Spleen (tissue), 11 donors: Measurements from ENCODE around the gene TOMM5. TPM values are rescaled to one million over a fixed set of nuclear protein-coding genes. Genes with fewer than 3 reads are reported as not detected.
A peak's percentile ranks its signal among the peaks of the same experiment; 100 is the strongest.

Source experiments
- DNase-seq: peaks from one replicate; pipeline ENCODE4 v3.0.0-alpha.2; 2020
- H3K27ac ChIP-seq, 8 donors: fragments of 200-600 bp; sonication (generic) in 7 of 8; 1 replicate in 4 of 8; 2 replicates in 4 of 8; pipeline versions ENCODE4 v1.5.0 to v1.8.0; 2016 to 2021; ENCODE audit warnings: inconsistent platforms in 4 of 8, mild to moderate bottlenecking in 4 of 8, moderate library complexity in 1 of 8
- H3K27me3 ChIP-seq, 7 donors: fragments of 200-600 bp; sonication (generic) in 6 of 7; replicated peaks in 1 of 7; 1 replicate in 4 of 7; 2 replicates in 3 of 7; pipeline versions ENCODE4 v1.5.0 to v1.8.0; 2016 to 2021; ENCODE audit warnings: inconsistent platforms in 3 of 7, mild to moderate bottlenecking in 1 of 7
- H3K36me3 ChIP-seq, 6 donors: fragments of 200-600 bp; sonication (generic) in 5 of 6; 1 replicate in 4 of 6; 2 replicates in 2 of 6; pipeline versions ENCODE4 v1.5.0 to v1.8.0; 2016 to 2021; ENCODE audit warnings: inconsistent platforms in 2 of 6
- H3K4me1 ChIP-seq, 6 donors: fragments of 200-600 bp; sonication (generic) in 5 of 6; 1 replicate in 3 of 6; 2 replicates in 3 of 6; pipeline versions ENCODE4 v1.5.0 to v1.8.0; 2016 to 2021; ENCODE audit warnings: inconsistent platforms in 3 of 6
- H3K4me3 ChIP-seq, 8 donors: fragments of 200-600 bp; sonication (generic) in 7 of 8; 1 replicate in 4 of 8; 2 replicates in 4 of 8; pipeline versions ENCODE4 v1.5.0 to v1.8.0; 2016 to 2021; ENCODE audit warnings: inconsistent platforms in 4 of 8, mild to moderate bottlenecking in 4 of 8, moderate library complexity in 2 of 8
- H3K9me3 ChIP-seq, 8 donors: fragments of 200-600 bp; sonication (generic) in 7 of 8; 1 replicate in 4 of 8; 2 replicates in 4 of 8; pipeline versions ENCODE4 v1.5.0 to v1.8.0; 2016 to 2021; ENCODE audit warnings: inconsistent platforms in 4 of 8
- POLR2A ChIP-seq, 3 donors: fragments of 450-650 bp; IDR thresholded peaks; one replicate each; pipeline ENCODE4 v1.5.1; 2017; ENCODE audit warnings: antibody characterized with exemption in 3 of 3, mild to moderate bottlenecking in 1 of 3
- POLR2AphosphoS5 ChIP-seq, 3 donors: sonication (generic); formaldehyde crosslinking; IDR thresholded peaks; one replicate each; pipeline ENCODE4 v1.5.1; 2017; ENCODE audit warnings: antibody characterized with exemption in 3 of 3
- WGBS, 5 donors: extraction: QIAGEN DNeasy Blood & Tissue Kit in 3 of 5; methylation state at CpG; one replicate each; pipeline versions ENCODE4 v1.1.5 to v1.1.7; 2013 to 2018; 5-methylcytosine and 5-hydroxymethylcytosine counted together
- intact Hi-C: fragments of 100-400 bp; cut with DNase I; formaldehyde crosslinking; loops from one replicate; pipeline ENCODE4 v1.15.0; 2023; ENCODE audit warnings: low total_unique reads
- polyA plus RNA-seq, 3 donors: library from polyadenylated mRNA; stranded (reverse); fragments of 200-250 nt; gene quantifications; one replicate each; pipeline ENCODE4 v1.2.1, GENCODE V29; 2013
- total RNA-seq, 7 donors: library from RNA; depleted of rRNA in 3 of 7; stranded (reverse); fragments of >200 nt in 3 of 7; fragmentation: NEBNext Ultra II Directional in 4 of 7; extraction: Animal tissue kit (Norgen Biotek cat#: 25700) in 4 of 7; gene quantifications; one replicate each; pipeline versions ENCODE4 v1.1.0 to v1.2.1, GENCODE V29; 2016 to 2021
- TF ChIP-seq, protein P1 (sequence below), 11 experiments: fragments of 200-600 bp in 7 of 11; fragments of 450-650 bp in 4 of 11; sonication (generic) in 4 of 11; IDR thresholded peaks in 8 of 11; conservative IDR thresholded peaks in 3 of 11; 1 replicate in 7 of 11; 2 replicates in 4 of 11; pipeline versions ENCODE4 v1.4.0 to v1.8.0; 2016 to 2021; ENCODE audit warnings: antibody characterized with exemption in 11 of 11, inconsistent platforms in 4 of 11, mild to moderate bottlenecking in 1 of 11
- donor health status: healthy with polysubstance abuse.
- donor health status: DM: no; HTN: no; CAD: no; lungs with moderate emphysema.
- donor health status: DM: no; HTN: no; CAD: no.
- donor health status: Bipolar disorder and iron deficiency.
- donor health status: healthy.
- donor health status: DM: no; HTN: no; CAD: no.
- donor health status: DM: yes; HTN: yes; CAD: no.

TOMM5 gene
- total and polyA plus RNA-seq, 10 donors: 54.1 to 155 (median 72.8) TPM

- Histone ChIP-seq H3K36me3 (no peaks in the 10 kb centered on the region), H3K27ac (no peak overlapping the region), H3K27me3 (no peaks in the 10 kb centered on the region), H3K4me1 (peaks cover 12 to 54% (median 27%) of the 10 kb centered on the region in 6 donors), H3K9me3 (no peaks in the 10 kb centered on the region), H3K4me3 (no peak overlapping the region)
- no peak for DNase-seq
- intact Hi-C loops: no loop called here
- 92 to 97% (median 95%) methylated on average over 1 of the region's 1 CpG for WGBS, 5 donors
- TF ChIP-seq POLR2A (IDR thresholded peaks at IDR 0.05) (no peak), POLR2AphosphoS5 (IDR thresholded peaks at IDR 0.05) (no peak)
- TF ChIP-seq, protein P1, sequence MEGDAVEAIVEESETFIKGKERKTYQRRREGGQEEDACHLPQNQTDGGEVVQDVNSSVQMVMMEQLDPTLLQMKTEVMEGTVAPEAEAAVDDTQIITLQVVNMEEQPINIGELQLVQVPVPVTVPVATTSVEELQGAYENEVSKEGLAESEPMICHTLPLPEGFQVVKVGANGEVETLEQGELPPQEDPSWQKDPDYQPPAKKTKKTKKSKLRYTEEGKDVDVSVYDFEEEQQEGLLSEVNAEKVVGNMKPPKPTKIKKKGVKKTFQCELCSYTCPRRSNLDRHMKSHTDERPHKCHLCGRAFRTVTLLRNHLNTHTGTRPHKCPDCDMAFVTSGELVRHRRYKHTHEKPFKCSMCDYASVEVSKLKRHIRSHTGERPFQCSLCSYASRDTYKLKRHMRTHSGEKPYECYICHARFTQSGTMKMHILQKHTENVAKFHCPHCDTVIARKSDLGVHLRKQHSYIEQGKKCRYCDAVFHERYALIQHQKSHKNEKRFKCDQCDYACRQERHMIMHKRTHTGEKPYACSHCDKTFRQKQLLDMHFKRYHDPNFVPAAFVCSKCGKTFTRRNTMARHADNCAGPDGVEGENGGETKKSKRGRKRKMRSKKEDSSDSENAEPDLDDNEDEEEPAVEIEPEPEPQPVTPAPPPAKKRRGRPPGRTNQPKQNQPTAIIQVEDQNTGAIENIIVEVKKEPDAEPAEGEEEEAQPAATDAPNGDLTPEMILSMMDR (IDR thresholded peaks at IDR 0.05 in 8 of 11, conservative IDR thresholded peaks at IDR 0.05 in 3 of 11): no peak
These were observed 21.1 kb downstream of the TOMM5 start for GRCh38 chr9:37571282-37571681.

DNA sequence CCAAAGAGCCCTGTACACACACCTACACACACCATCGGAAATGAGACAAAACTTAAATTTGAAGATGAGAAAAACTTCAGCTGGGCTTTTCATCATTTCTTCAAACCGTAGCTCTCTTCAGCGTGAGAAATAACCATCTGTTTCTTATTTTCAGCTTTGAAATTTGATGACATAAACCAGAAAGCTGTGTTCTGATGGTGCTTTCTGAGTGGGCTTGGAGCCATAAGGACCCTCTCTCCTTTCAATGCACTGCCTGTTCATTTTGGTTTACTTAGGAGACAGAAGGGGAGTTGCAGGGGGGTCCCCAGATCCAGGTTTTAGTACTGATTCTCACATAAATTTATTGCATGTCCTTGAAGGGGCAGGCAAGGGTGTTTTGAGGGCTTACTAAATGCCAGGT lies 25.7 kb downstream of the TOMM5 start:
- Histone ChIP-seq H3K4me3 (no peak overlapping the region), H3K36me3 (peaks cover 0 to 11% (median 0%) of the 10 kb centered on the region in 6 donors), H3K27ac (peak overlapping the region in 2 of 8 donors; percentile 6 to 42), H3K9me3 (peaks cover 0 to 20% (median 13%) of the 10 kb centered on the region in 8 donors), H3K4me1 (peaks cover 0 to 50% (median 17%) of the 10 kb centered on the region in 6 donors), H3K27me3 (no peaks in the 10 kb centered on the region)
- intact Hi-C loops: no loop called here
- WGBS, 5 donors: 72 to 87% (median 84%) methylated on average over 3 of the region's 3 CpGs
- DNase-seq: no peak
- TF ChIP-seq, protein P1 (IDR thresholded peaks at IDR 0.05 in 8 of 11, conservative IDR thresholded peaks at IDR 0.05 in 3 of 11): no peak
- TF ChIP-seq POLR2AphosphoS5 (IDR thresholded peaks at IDR 0.05) (no peak), POLR2A (IDR thresholded peaks at IDR 0.05) (no peak)

- no peak for DNase-seq
- TF ChIP-seq POLR2AphosphoS5 (IDR thresholded peaks at IDR 0.05) (no peak), POLR2A (IDR thresholded peaks at IDR 0.05) (no peak)
- TF ChIP-seq, protein P1 (IDR thresholded peaks at IDR 0.05 in 8 of 11, conservative IDR thresholded peaks at IDR 0.05 in 3 of 11): no peak
- peaks cover 0 to 20% (median 13%) of the 10 kb centered on the region in 8 donors for H3K9me3 ChIP-seq
- intact Hi-C loops: no loop called here
- no peaks in the 10 kb centered on the region for H3K27me3 ChIP-seq
- peaks cover 0 to 11% (median 0%) of the 10 kb centered on the region in 6 donors for H3K36me3 ChIP-seq
- H3K27ac ChIP-seq: peak overlapping the region in 5 of 8 donors; percentile 21 to 73 (median 60)
- peaks cover 0 to 57% (median 20%) of the 10 kb centered on the region in 6 donors for H3K4me1 ChIP-seq
- WGBS, 5 donors: 75 to 81% (median 77%) methylated on average over 7 of the region's 7 CpGs
- H3K4me3 ChIP-seq: peak overlapping the region in 1 of 8 donors; percentile 7
These were observed 26.5 kb downstream of the TOMM5 start for GRCh38 chr9:37565661-37566618.

DNA sequence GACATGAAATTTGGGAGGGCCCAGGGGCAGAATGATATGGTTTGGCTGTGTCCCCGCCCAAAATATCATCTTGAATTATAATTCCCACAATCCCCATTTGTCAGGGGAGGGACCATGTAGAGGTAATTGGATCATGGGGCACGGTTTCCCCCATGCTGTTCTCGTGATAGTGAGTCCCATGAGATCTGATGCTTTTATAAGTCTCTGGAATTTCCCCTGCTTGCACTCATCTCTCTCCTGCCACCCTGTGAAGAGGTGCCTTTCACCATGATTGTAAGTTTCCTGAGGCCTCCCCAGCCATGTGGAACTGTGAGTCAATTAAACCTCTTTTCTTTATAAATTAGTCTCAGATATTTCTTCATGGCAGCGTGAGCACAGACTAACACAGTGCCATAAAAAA lies 27.5 kb downstream of the TOMM5 start:
- Histone ChIP-seq H3K36me3 (peaks cover 0 to 11% (median 0%) of the 10 kb centered on the region in 6 donors), H3K9me3 (peaks cover 0 to 20% (median 13%) of the 10 kb centered on the region in 8 donors), H3K4me3 (no peak overlapping the region), H3K27ac (peak overlapping the region in 4 of 8 donors; percentile 42 to 73 (median 64)), H3K27me3 (no peaks in the 10 kb centered on the region), H3K4me1 (peaks cover 0 to 58% (median 20%) of the 10 kb centered on the region in 6 donors)
- TF ChIP-seq POLR2A (IDR thresholded peaks at IDR 0.05): no peak
- TF ChIP-seq POLR2AphosphoS5 (IDR thresholded peaks at IDR 0.05): no peak
- TF ChIP-seq, protein P1 (IDR thresholded peaks at IDR 0.05 in 8 of 11, conservative IDR thresholded peaks at IDR 0.05 in 3 of 11): no peak
- 71 to 88% (median 80%) methylated on average over 4 of the region's 4 CpGs for WGBS, 5 donors
- intact Hi-C loops: no loop called here
- no peak for DNase-seq
